ENCODE measurements around the gene CPEB3. TPM values are rescaled to one million over a fixed set of nuclear protein-coding genes. Genes with fewer than 3 reads are reported as not detected.

The CPEB3 gene
- total RNA-seq, 1 experiment from 2014 or later = 1.1 TPM

- Histone ChIP-seq H3K9me3 (ENCODE audit: low read depth, low read length, poor library complexity, severe bottlenecking) (no peaks in the 10 kb centered on the region), H3K4me3 (ENCODE audit: low read depth, low read length, poor library complexity, severe bottlenecking) (no peak overlapping the region), H3K27me3 (replicated peaks; ENCODE audit: insufficient read depth, low read depth, low read length, poor library complexity) (no peaks in the 10 kb centered on the region), H3K4me1 (ENCODE audit: insufficient read depth, low read length, poor library complexity, severe bottlenecking) (no peaks in the 10 kb centered on the region), H3K27ac (ENCODE audit: low read depth, low read length, poor library complexity, severe bottlenecking) (no peak overlapping the region), H3K36me3 (ENCODE audit: insufficient read depth, low read length, poor library complexity, severe bottlenecking) (no peaks in the 10 kb centered on the region)
- no TSS peak for BruUV-seq (replicated peaks)
- POLR2A ChIA-PET (ENCODE audit: low non-redundant PET) = no interaction called here
- TF ChIP-seq EZH2 (IDR thresholded peaks at IDR 0.05; ENCODE audit: borderline replicate concordance, low read depth, low read length, poor library complexity, severe bottlenecking) (no peak), CTCF (conservative IDR thresholded peaks at IDR 0.05; ENCODE audit: low read depth, low read length) (no peak)
- DNase-seq (ENCODE audit: low spot score) = no peak
- intact Hi-C loops (cut with micrococcal nuclease; ENCODE audit: unreplicated experiment) = no loop called here
- CTCF ChIA-PET = no interaction called here
These were observed 83.8 kb downstream of the CPEB3 start for GRCh38 chr10:92207061-92207460.

GRCh38 chr10:92203919-92204623, 86.8 kb downstream of the CPEB3 start:
- BruUV-seq (replicated peaks) = no TSS peak

GRCh38 chr10:92202536-92202935, 88.3 kb downstream of the CPEB3 start:
- BruUV-seq (replicated peaks) = no TSS peak
- Histone ChIP-seq H3K9me3 (ENCODE audit: low read depth, low read length, poor library complexity, severe bottlenecking) (no peaks in the 10 kb centered on the region), H3K4me1 (ENCODE audit: insufficient read depth, low read length, poor library complexity, severe bottlenecking) (no peaks in the 10 kb centered on the region), H3K4me3 (ENCODE audit: low read depth, low read length, poor library complexity, severe bottlenecking) (no peak overlapping the region), H3K27me3 (replicated peaks; ENCODE audit: insufficient read depth, low read depth, low read length, poor library complexity) (no peaks in the 10 kb centered on the region), H3K27ac (ENCODE audit: low read depth, low read length, poor library complexity, severe bottlenecking) (no peak overlapping the region), H3K36me3 (ENCODE audit: insufficient read depth, low read length, poor library complexity, severe bottlenecking) (no peaks in the 10 kb centered on the region)
- ChIA-PET CTCF (no interaction called here), POLR2A (ENCODE audit: low non-redundant PET) (no interaction called here)
- intact Hi-C loops (cut with micrococcal nuclease; ENCODE audit: unreplicated experiment) = no loop called here
- DNase-seq (ENCODE audit: low spot score) = no peak
- TF ChIP-seq EZH2 (IDR thresholded peaks at IDR 0.05; ENCODE audit: borderline replicate concordance, low read depth, low read length, poor library complexity, severe bottlenecking) (no peak), CTCF (conservative IDR thresholded peaks at IDR 0.05; ENCODE audit: low read depth, low read length) (no peak)

More at GRCh38 chr10:92203919-92204623, 86.8 kb downstream of the CPEB3 start:
- no peak for TF ChIP-seq EZH2 (IDR thresholded peaks at IDR 0.05; ENCODE audit: borderline replicate concordance, low read depth, low read length, poor library complexity, severe bottlenecking)
- TF ChIP-seq CTCF (conservative IDR thresholded peaks at IDR 0.05; ENCODE audit: low read depth, low read length) = no peak
- intact Hi-C loops (cut with micrococcal nuclease; ENCODE audit: unreplicated experiment) = no loop called here
- no peak overlapping the region for H3K4me3 ChIP-seq (ENCODE audit: low read depth, low read length, poor library complexity, severe bottlenecking)
- no peak overlapping the region for H3K27ac ChIP-seq (ENCODE audit: low read depth, low read length, poor library complexity, severe bottlenecking)
- H3K36me3 ChIP-seq (ENCODE audit: insufficient read depth, low read length, poor library complexity, severe bottlenecking) = no peaks in the 10 kb centered on the region
- ChIA-PET POLR2A (ENCODE audit: low non-redundant PET) (no interaction called here), CTCF (no interaction called here)
- no peaks in the 10 kb centered on the region for H3K9me3 ChIP-seq (ENCODE audit: low read depth, low read length, poor library complexity, severe bottlenecking)
- H3K4me1 ChIP-seq (ENCODE audit: insufficient read depth, low read length, poor library complexity, severe bottlenecking) = no peaks in the 10 kb centered on the region
- no peaks in the 10 kb centered on the region for H3K27me3 ChIP-seq (replicated peaks; ENCODE audit: insufficient read depth, low read depth, low read length, poor library complexity)
- no peak for DNase-seq (ENCODE audit: low spot score)
